Stimulated activated naive CD4-positive, alpha-beta T cell treated with Interleukin-2 at 50 U/mL for 16 hours (primary cell): ENCODE data around the gene PEX7.
"Not testable (repeated sequence)": the region's sequence is repeated elsewhere in the genome, so short reads cannot be mapped to it uniquely, and the experiment has no call there.

Experiments used
- DNase-seq: peaks from one replicate; lab custom pipeline; 2025; lab: John Stamatoyannopoulos, UW

PEX7 gene

GRCh38 chr6:136897071-136897470 is 74.7 kb downstream of the PEX7 start:
- no peak for DNase-seq

- no peak for DNase-seq
Measured at GRCh38 chr6:136901212-136901784, 78.9 kb downstream of the PEX7 start.

- not testable (repeated sequence) for DNase-seq
Measured at GRCh38 chr6:136904477-136904876, 82.1 kb downstream of the PEX7 start.

- DNase-seq, result no peak
Measured at GRCh38 chr6:136914947-136915346, 92.6 kb downstream of the PEX7 start.

GRCh38 chr6:136918706-136919105 is 96.3 kb downstream of the PEX7 start:
- DNase-seq, result no peak

DNA sequence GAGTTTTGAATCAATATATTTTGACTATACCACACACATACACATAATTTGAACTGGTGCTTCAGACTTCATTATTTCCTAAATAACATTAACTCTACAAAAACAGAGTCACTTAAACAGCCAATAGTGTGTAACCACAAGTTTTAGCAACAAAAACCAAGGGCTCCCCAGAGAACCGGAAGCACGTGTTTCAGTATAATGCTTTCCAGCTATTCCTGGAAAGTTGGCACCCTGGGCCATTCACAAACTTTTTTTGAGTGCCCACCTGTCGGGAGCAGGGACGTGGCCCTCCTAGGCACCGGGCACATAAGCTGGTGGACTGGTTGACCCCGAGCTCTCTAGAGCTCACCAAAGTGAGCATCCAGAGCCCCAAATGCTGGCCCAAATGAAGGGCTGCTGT is 97.8 kb downstream of the PEX7 start:
- no peak for DNase-seq

DNA sequence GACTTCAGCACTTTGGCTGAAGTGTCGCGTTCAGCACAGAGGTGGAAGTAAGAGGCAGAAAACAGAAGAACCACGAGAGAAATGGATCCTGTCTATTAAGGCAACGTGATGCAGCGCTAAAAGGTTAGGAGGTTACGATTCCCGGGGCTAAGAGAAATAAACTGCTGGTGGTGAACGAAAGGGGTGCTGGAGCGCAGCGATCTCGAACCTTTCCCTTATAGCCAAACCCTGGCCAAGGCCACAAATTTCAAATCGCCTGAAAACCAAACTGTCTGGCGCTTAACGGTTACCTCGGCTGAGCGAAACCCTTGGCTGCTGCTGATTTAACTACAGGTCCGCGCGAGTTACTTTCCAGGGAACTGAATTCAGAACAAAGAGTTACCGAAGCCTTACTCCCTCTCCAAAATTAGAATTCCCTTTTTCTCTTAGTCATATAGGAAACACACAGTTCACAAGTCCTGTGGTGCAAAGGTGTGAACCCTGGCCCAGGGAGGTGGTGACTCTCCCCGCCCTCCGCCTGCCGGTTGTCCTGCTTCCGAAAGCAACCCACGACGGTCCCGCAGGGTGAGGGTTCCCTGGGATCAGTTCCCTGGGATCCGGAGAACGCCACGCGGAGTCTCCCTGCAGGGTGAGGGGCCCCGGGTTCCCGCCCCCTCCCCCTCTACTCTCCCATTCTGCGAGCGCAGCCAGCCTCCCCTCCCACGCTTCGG is 98.4 kb downstream of the PEX7 start:
- DNase-seq, result peak; percentile 2

- DNase-seq, result no peak
Measured at GRCh38 chr6:136921381-136921935, 99.1 kb downstream of the PEX7 start.

GRCh38 chr6:136921936-136922684 is 99.7 kb downstream of the PEX7 start, which contains the start of gene SLC35D3:
SLC35D3 (plus strand) TSS chr6:136922301; CDS start chr6:136922429, 128 bp downstream.
- DNase-seq, result peak; percentile 5

DNA sequence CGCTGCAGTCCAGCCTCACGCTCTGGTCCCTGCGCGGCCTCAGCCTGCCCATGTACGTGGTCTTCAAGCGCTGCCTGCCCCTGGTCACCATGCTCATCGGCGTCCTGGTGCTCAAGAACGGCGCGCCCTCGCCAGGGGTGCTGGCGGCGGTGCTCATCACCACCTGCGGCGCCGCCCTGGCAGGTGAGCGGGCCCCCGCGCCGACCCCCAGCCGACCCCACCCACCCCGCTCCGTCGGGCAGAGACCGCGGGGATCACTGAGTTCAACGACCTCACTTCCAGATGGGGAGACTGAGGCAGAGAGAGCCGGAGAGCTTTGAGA is 100.3 kb downstream of the PEX7 start:
- DNase-seq, result peak; percentile 6

DNA sequence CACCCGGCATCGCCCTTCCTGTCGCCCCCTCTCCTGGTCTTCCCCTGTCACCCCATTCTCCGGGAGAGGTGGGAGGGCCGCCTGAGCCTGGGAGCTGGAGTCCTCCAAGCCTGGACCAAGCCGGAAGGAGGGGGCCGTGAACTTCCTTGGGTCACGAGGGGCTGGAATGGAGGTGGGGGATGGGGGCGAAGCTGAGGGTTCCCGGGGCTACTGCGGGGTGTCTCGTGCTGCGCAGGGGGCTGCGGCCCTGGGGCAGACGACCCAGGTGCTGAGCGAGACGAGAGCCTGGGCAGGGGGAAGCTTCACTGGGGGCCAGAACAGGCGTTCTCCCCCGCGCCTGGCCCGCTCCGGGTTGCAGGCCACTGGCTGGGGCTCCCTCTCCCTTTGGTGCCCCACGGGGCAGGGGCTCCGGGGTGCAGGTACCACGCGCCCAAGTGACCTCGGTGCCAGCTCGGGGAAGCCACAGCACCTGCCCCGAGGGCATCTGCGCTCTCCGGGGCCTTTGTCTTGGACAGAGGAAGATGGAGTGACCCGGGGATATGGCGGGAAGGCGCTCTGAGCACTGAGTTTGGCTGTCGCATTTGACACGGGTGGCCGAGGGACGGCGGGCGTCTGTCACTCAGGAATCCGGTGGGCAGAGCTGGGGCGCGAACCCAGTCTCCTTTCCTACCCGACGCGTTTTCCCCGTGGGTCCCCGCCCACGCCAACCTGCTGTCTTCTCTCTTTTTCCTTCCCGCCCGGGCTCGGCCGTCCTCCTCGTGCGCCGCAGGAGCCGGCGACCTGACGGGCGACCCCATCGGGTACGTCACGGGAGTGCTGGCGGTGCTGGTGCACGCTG is 100.9 kb downstream of the PEX7 start:
- DNase-seq, result peak; percentile 1

- DNase-seq, result no peak
Measured at GRCh38 chr6:136923954-136924673, 101.7 kb downstream of the PEX7 start.

DNA sequence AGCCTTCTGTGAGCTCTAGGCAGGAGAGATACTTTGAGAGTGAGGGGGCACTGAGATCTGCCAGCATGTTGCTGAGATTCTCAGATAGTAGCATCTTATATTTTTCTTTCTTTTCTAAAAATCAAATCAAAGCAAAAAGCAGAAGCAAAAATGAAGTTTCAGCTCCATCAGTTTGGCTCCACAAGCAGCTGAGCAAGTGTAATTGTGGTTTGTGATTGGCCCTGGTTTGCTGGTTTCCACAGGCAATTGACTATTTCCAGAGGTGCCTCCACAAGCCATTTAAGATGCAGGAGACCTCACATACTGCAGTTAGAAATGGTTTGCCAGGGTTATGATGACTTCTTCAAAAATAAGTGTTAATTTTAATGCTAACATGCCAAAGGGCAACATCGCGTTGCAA is 104.0 kb downstream of the PEX7 start:
- no peak for DNase-seq

- no peak for DNase-seq
Measured at GRCh38 chr6:136927292-136927691, 104.9 kb downstream of the PEX7 start.

GRCh38 chr6:136930528-136930927 is 108.1 kb downstream of the PEX7 start:
- DNase-seq, result no peak

- DNase-seq, result no peak
Measured at GRCh38 chr6:136932599-136932998, 110.2 kb downstream of the PEX7 start.

DNA sequence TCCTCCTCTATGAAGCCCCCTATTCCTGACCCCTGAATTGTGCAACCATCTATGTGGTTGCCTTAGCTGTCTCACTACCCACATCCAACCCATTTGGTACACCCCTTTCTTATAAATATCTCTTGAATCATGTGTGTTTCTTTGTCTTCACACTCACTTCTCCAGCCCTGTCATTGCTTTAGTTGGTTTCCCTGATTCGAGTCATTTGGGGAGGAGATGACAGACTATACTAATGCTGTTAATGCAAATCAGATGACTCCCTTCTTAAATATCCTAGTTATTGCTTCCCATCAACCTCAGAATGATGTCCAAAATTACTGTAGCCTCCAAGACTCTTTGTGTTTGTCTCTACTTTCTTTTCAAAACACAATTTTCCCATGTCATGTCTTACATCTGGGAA is 122.7 kb downstream of the PEX7 start:
- DNase-seq, result no peak

- DNase-seq, result no peak
Measured at GRCh38 chr6:136945711-136946121, 123.3 kb downstream of the PEX7 start.

GRCh38 chr6:136947037-136947436 is 124.6 kb downstream of the PEX7 start:
- DNase-seq, result no peak

GRCh38 chr6:136949957-136950356 is 127.6 kb downstream of the PEX7 start:
- not testable (repeated sequence) for DNase-seq

GRCh38 chr6:136950436-136951126 is 128.2 kb downstream of the PEX7 start:
- DNase-seq, result no peak
